Neural progenitor cell (in vitro differentiated cells): ENCODE results near the gene TMEM59. TPM values are rescaled to one million over a fixed set of nuclear protein-coding genes. Genes with fewer than 3 reads are reported as not detected.

Experiments used
- DNase-seq: peaks from one replicate; pipeline ENCODE4 v3.0.0-alpha.2; 2016; ENCODE audit warnings: low spot score
- H2AFZ ChIP-seq: fragments of 200-600 bp; sonication (generic); replicated peaks from 2 replicates; pipeline ENCODE4 v1.6.1; 2016; ENCODE audit warnings: antibody characterized with exemption
- H3F3A ChIP-seq: fragments of 200-600 bp; sonication (generic); 2 replicates; pipeline ENCODE4 v1.6.1; 2016; ENCODE audit warnings: antibody characterized with exemption, low read depth
- H3K27ac ChIP-seq: fragments of 200-600 bp; sonication (generic); 2 replicates; pipeline ENCODE4 v1.5.1; 2016; ENCODE audit warnings: mild to moderate bottlenecking
- H3K27me3 ChIP-seq: fragments of 200-600 bp; sonication (generic); 2 replicates; pipeline ENCODE4 v1.6.1; 2016; ENCODE audit warnings: mild to moderate bottlenecking, moderate library complexity
- H3K36me3 ChIP-seq: fragments of 200-600 bp; sonication (generic); 2 replicates; pipeline ENCODE4 v1.5.1; 2016
- H3K4me1 ChIP-seq: fragments of 200-600 bp; sonication (generic); 2 replicates; pipeline ENCODE4 v1.6.1; 2016; ENCODE audit warnings: mixed run types
- H3K4me2 ChIP-seq: fragments of 200-600 bp; sonication (generic); 2 replicates; pipeline ENCODE4 v1.6.1; 2016
- H3K4me3 ChIP-seq: fragments of 200-600 bp; sonication (generic); 2 replicates; pipeline ENCODE4 v1.5.1; 2016
- H3K79me2 ChIP-seq: fragments of 200-600 bp; sonication (generic); 2 replicates; pipeline ENCODE4 v1.6.1; 2016; ENCODE audit warnings: low read depth
- H3K9ac ChIP-seq: fragments of 200-600 bp; sonication (generic); 2 replicates; pipeline ENCODE4 v1.6.1; 2016
- H3K9me3 ChIP-seq: fragments of 200-600 bp; sonication (generic); 2 replicates; pipeline ENCODE4 v1.5.1; 2016; ENCODE audit warnings: low read depth
- H4K20me1 ChIP-seq: fragments of 200-600 bp; sonication (generic); 2 replicates; pipeline ENCODE4 v1.6.1; 2016; ENCODE audit warnings: low read depth
- H3K27ac Mint-ChIP-seq: 3 replicates; pipeline ENCODE4 v1.8.0; 2021; ENCODE audit warnings: mixed read lengths
- H3K27me3 Mint-ChIP-seq: 2 replicates; pipeline ENCODE4 v1.8.0; 2022; ENCODE audit warnings: low read depth, mild to moderate bottlenecking, inconsistent platforms, moderate library complexity, mixed read lengths; ENCODE audit not compliant: insufficient read depth
- H3K36me3 Mint-ChIP-seq: 3 replicates; pipeline ENCODE4 v1.8.0; 2021; ENCODE audit warnings: mixed read lengths
- H3K4me1 Mint-ChIP-seq: 3 replicates; pipeline ENCODE4 v1.8.0; 2021; ENCODE audit warnings: mixed read lengths
- H3K4me3 Mint-ChIP-seq: 3 replicates; pipeline ENCODE4 v1.8.0; 2021; ENCODE audit warnings: mild to moderate bottlenecking, moderate library complexity, mixed read lengths
- H3K9me3 Mint-ChIP-seq: 3 replicates; pipeline ENCODE4 v1.8.0; 2020; ENCODE audit warnings: mixed read lengths
- EZH2 ChIP-seq: fragments of 200-600 bp; sonication (generic); IDR thresholded peaks from 2 replicates; pipeline ENCODE4 v1.6.1; 2017; ENCODE audit warnings: antibody characterized with exemption, mild to moderate bottlenecking, moderate library complexity
- EZH2phosphoT487 ChIP-seq: fragments of 200-600 bp; sonication (generic); IDR thresholded peaks from 2 replicates; pipeline ENCODE4 v1.6.1; 2017; ENCODE audit warnings: antibody characterized with exemption
- total RNA-seq: library from RNA; depleted of rRNA; stranded (reverse); fragments of >200 nt; gene quantifications from 2 replicates; pipeline ENCODE4 v1.2.3, GENCODE V29; 2015; ENCODE audit warnings: low replicate concordance
- TF ChIP-seq, protein P1 (sequence below): fragments of 200-600 bp; sonication (generic); IDR thresholded peaks from 2 replicates; pipeline ENCODE4 v1.5.1; 2017; ENCODE audit warnings: antibody characterized with exemption, mild to moderate bottlenecking

TMEM59 gene
- total RNA-seq, 1 donor from 2014 or later, result 139 TPM

DNA sequence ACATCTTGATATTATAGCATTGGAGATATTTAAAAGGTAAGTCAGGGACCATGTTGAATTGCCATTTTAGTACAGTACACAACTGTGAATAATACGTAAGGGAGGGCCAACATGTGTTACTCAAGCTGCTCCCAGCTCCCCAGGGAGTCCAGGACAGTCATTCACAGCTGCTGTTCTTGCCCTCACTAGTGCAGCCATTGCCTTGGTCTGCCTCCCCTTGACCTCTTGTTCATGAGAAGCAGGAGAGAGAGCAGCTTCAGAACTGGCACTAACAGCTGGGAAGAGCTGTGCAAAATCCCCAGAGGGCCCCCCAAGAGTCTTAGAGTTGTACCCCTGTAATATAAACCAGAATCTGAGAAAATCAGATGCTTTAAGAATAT lies 16.8 kb upstream of the TMEM59 start:
- TF ChIP-seq, protein P1, sequence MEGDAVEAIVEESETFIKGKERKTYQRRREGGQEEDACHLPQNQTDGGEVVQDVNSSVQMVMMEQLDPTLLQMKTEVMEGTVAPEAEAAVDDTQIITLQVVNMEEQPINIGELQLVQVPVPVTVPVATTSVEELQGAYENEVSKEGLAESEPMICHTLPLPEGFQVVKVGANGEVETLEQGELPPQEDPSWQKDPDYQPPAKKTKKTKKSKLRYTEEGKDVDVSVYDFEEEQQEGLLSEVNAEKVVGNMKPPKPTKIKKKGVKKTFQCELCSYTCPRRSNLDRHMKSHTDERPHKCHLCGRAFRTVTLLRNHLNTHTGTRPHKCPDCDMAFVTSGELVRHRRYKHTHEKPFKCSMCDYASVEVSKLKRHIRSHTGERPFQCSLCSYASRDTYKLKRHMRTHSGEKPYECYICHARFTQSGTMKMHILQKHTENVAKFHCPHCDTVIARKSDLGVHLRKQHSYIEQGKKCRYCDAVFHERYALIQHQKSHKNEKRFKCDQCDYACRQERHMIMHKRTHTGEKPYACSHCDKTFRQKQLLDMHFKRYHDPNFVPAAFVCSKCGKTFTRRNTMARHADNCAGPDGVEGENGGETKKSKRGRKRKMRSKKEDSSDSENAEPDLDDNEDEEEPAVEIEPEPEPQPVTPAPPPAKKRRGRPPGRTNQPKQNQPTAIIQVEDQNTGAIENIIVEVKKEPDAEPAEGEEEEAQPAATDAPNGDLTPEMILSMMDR, result no peak
- no peak for TF ChIP-seq EZH2
- TF ChIP-seq EZH2phosphoT487, result no peak
- H3K27me3 Mint-ChIP-seq, result no peaks in the 10 kb centered on the region

DNA sequence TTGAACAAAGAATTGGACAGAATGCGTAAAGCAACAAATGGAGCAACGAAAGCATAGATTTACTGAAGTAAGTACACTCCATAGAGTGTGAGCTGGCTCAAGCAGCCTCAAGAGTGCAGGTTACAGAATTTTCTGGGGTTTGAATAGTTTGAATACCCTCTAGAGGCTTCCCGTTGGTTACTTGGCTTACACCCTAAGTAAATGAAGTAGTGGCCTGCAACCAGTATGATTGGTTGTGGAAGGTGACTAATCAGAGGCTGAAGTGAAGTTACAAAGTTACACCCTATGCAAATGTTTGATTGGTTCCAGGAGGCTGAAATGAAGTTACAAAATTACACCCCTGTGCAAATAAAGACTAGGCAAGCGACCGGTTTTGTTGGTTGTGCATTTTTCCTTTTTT lies 11.3 kb upstream of the TMEM59 start:
- Histone ChIP-seq H3K4me3 (no peak overlapping the region), H3K27me3 (no peaks in the 10 kb centered on the region), H3K9ac (no peak overlapping the region), H3K9me3 (no peaks in the 10 kb centered on the region), H3K4me2 (no peak overlapping the region), H3F3A (no peaks in the 10 kb centered on the region), H3K79me2 (no peaks in the 10 kb centered on the region), H3K27ac (no peak overlapping the region), H2AFZ (no peak overlapping the region), H3K4me1 (no peaks in the 10 kb centered on the region), H3K36me3 (no peaks in the 10 kb centered on the region), H4K20me1 (peaks cover 6% of the 10 kb centered on the region)
- no peak overlapping the region for H3K27ac Mint-ChIP-seq
- no peaks in the 10 kb centered on the region for H3K27me3 Mint-ChIP-seq
- DNase-seq, result no peak
- H3K36me3 Mint-ChIP-seq, result no peaks in the 10 kb centered on the region
- H3K9me3 Mint-ChIP-seq, result no peaks in the 10 kb centered on the region
- H3K4me1 Mint-ChIP-seq, result no peaks in the 10 kb centered on the region
- TF ChIP-seq, protein P1, result no peak
- TF ChIP-seq EZH2 (no peak), EZH2phosphoT487 (no peak)
- no peak overlapping the region for H3K4me3 Mint-ChIP-seq

More for the DNA sequence above, 16.8 kb upstream of the TMEM59 start:
- Histone ChIP-seq H3K4me3 (no peak overlapping the region), H3K36me3 (peaks cover 7% of the 10 kb centered on the region), H4K20me1 (no peaks in the 10 kb centered on the region), H3K79me2 (no peaks in the 10 kb centered on the region), H3F3A (no peaks in the 10 kb centered on the region), H3K27ac (no peak overlapping the region), H3K9me3 (peaks cover 3% of the 10 kb centered on the region), H3K27me3 (no peaks in the 10 kb centered on the region), H3K4me1 (no peaks in the 10 kb centered on the region), H3K4me2 (no peak overlapping the region), H2AFZ (no peak overlapping the region), H3K9ac (no peak overlapping the region)
- no peak for DNase-seq
- H3K4me3 Mint-ChIP-seq, result no peak overlapping the region
- peaks cover 2% of the 10 kb centered on the region for H3K9me3 Mint-ChIP-seq
- peaks cover 8% of the 10 kb centered on the region for H3K36me3 Mint-ChIP-seq
- H3K4me1 Mint-ChIP-seq, result no peaks in the 10 kb centered on the region
- H3K27ac Mint-ChIP-seq, result no peak overlapping the region

DNA sequence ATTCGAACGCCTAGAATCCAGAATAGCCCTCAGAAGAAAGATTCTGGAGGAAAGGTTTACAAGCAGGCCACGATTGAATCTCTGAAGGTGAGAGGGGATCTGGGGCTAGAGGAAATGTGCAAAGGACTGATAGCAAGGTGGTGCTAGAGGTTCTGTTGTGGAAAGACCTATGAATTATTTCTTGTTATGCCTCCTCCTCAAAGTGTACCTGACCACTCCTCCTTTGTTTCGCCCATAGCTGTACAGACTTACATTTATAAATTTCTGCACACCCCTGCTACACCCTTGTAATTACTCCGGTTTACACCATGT lies 1.4 kb upstream of the TMEM59 start:
- Mint-ChIP-seq H3K4me1 (peaks cover 8% of the 10 kb centered on the region), H3K27ac (peak overlapping the region; percentile 37), H3K4me3 (no peak overlapping the region), H3K9me3 (no peaks in the 10 kb centered on the region), H3K27me3 (no peaks in the 10 kb centered on the region), H3K36me3 (peaks cover 2% of the 10 kb centered on the region)
- no peak for DNase-seq
- Histone ChIP-seq H3K9me3 (no peaks in the 10 kb centered on the region), H3K79me2 (peaks cover 44% of the 10 kb centered on the region), H4K20me1 (peaks cover 2% of the 10 kb centered on the region), H3K4me1 (peaks cover 12% of the 10 kb centered on the region), H3K9ac (peak overlapping the region; percentile 64), H3K36me3 (no peaks in the 10 kb centered on the region), H3K27ac (no peak overlapping the region), H3K4me3 (peak overlapping the region; percentile 85), H3K4me2 (peak overlapping the region; percentile 89), H2AFZ (peak overlapping the region; percentile 100), H3F3A (peaks cover 21% of the 10 kb centered on the region), H3K27me3 (no peaks in the 10 kb centered on the region)
- TF ChIP-seq, protein P1, result no peak
- no peak for TF ChIP-seq EZH2phosphoT487
- TF ChIP-seq EZH2, result no peak
